ENCODE results near the gene TNP1. TPM values are rescaled to one million over a fixed set of nuclear protein-coding genes. Genes with fewer than 3 reads are reported as not detected.

Gene TNP1
- polyA plus RNA-seq, 1 of the 3 experiments (the other 2 are of a cell fraction) = not detected

DNA sequence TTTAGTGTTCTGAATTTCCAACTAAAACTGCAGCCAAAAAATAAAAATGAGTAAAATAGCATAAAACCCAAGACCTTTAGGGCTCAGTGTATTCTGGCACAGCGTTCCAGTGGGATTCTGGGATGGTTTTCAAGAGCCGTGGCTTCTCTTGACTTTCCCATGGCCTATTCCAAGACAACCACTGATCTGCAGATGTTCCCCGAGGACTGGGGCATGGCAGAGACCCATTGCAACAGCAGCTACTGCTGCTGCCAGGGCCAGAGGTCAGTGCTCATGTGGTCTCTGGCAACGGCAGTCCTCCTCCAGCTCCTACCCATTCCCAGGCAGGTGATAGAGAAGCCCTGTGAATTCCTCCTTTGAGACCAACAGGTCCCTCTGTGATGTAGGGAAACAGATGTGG, 26.8 kb downstream of the TNP1 start:
- no peak overlapping the region for H3K27ac ChIP-seq (ENCODE audit: low read depth in 2 of 2, low read length in 1 of 2)
- no peaks in the 10 kb centered on the region for H3K36me3 ChIP-seq (replicated peaks in 1 of 2; ENCODE audit: control insufficient read depth in 1 of 2, insufficient read depth in 2 of 2, low read length in 1 of 2)
- H3K9ac ChIP-seq = no peak overlapping the region
- H4K20me1 ChIP-seq (ENCODE audit: insufficient read depth) = no peaks in the 10 kb centered on the region
- POLR2A ChIA-PET = no interaction called here
- no peak for DNase-seq
- peaks cover 3 to 7% of the 10 kb centered on the region in 2 experiments; a peak in 1 of 4 replicates for H3K4me1 ChIP-seq (ENCODE audit: control insufficient read depth in 1 of 2, insufficient read depth in 2 of 2, low read depth in 1 of 2, low read length in 1 of 2)
- no peaks in the 10 kb centered on the region for H3K9me3 ChIP-seq
- H3K4me2 ChIP-seq = no peak overlapping the region
- H3K79me2 ChIP-seq (ENCODE audit: insufficient read depth) = no peaks in the 10 kb centered on the region
- no peaks in the 10 kb centered on the region for H3K27me3 ChIP-seq (ENCODE audit: insufficient read depth)
- WGBS (ENCODE audit: low lambda C conversion rate) = 32% methylated on average over 4 of the region's 4 CpGs
- TF ChIP-seq FOXM1 (IDR thresholded peaks at IDR 0.05; ENCODE audit: low read depth) = no peak
- TF ChIP-seq, protein P1, sequence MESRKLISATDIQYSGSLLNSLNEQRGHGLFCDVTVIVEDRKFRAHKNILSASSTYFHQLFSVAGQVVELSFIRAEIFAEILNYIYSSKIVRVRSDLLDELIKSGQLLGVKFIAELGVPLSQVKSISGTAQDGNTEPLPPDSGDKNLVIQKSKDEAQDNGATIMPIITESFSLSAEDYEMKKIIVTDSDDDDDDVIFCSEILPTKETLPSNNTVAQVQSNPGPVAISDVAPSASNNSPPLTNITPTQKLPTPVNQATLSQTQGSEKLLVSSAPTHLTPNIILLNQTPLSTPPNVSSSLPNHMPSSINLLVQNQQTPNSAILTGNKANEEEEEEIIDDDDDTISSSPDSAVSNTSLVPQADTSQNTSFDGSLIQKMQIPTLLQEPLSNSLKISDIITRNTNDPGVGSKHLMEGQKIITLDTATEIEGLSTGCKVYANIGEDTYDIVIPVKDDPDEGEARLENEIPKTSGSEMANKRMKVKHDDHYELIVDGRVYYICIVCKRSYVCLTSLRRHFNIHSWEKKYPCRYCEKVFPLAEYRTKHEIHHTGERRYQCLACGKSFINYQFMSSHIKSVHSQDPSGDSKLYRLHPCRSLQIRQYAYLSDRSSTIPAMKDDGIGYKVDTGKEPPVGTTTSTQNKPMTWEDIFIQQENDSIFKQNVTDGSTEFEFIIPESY (IDR thresholded peaks at IDR 0.05; ENCODE audit: borderline replicate concordance, low read depth) = no peak
- no peak for TF ChIP-seq GATA2 (CRISPR knock-in tag; IDR thresholded peaks at IDR 0.05)
- no peak for TF ChIP-seq YY1 (IDR thresholded peaks at IDR 0.05; ENCODE audit: low read depth)
- TF ChIP-seq, protein P2, sequence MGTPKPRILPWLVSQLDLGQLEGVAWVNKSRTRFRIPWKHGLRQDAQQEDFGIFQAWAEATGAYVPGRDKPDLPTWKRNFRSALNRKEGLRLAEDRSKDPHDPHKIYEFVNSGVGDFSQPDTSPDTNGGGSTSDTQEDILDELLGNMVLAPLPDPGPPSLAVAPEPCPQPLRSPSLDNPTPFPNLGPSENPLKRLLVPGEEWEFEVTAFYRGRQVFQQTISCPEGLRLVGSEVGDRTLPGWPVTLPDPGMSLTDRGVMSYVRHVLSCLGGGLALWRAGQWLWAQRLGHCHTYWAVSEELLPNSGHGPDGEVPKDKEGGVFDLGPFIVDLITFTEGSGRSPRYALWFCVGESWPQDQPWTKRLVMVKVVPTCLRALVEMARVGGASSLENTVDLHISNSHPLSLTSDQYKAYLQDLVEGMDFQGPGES (IDR thresholded peaks at IDR 0.05; ENCODE audit: low read depth, low read length) = no peak
- no peak for TF ChIP-seq MEF2A (IDR thresholded peaks at IDR 0.05; ENCODE audit: borderline replicate concordance, low read depth)
- no peak for TF ChIP-seq RCOR1 (IDR thresholded peaks at IDR 0.05; ENCODE audit: low read length)
- TF ChIP-seq CHD2 (IDR thresholded peaks at IDR 0.05; ENCODE audit: low read length, partially characterized antibody) = no peak
- TF ChIP-seq, protein P3, sequence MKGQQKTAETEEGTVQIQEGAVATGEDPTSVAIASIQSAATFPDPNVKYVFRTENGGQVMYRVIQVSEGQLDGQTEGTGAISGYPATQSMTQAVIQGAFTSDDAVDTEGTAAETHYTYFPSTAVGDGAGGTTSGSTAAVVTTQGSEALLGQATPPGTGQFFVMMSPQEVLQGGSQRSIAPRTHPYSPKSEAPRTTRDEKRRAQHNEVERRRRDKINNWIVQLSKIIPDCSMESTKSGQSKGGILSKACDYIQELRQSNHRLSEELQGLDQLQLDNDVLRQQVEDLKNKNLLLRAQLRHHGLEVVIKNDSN (IDR thresholded peaks at IDR 0.05; ENCODE audit: borderline replicate concordance, low read depth) = no peak
- TF ChIP-seq EZH2phosphoT487 (IDR thresholded peaks at IDR 0.05; ENCODE audit: borderline replicate concordance, low read depth) = no peak
- no peak for TF ChIP-seq TAF1 (IDR thresholded peaks at IDR 0.05; ENCODE audit: borderline replicate concordance, low read depth, low read length)
- no peak for TF ChIP-seq RXRA (IDR thresholded peaks at IDR 0.05; ENCODE audit: borderline replicate concordance, low read depth)
- no peak for TF ChIP-seq JUND (IDR thresholded peaks at IDR 0.05)
- TF ChIP-seq TCF12 (IDR thresholded peaks at IDR 0.05) = no peak
- TF ChIP-seq, protein P4, sequence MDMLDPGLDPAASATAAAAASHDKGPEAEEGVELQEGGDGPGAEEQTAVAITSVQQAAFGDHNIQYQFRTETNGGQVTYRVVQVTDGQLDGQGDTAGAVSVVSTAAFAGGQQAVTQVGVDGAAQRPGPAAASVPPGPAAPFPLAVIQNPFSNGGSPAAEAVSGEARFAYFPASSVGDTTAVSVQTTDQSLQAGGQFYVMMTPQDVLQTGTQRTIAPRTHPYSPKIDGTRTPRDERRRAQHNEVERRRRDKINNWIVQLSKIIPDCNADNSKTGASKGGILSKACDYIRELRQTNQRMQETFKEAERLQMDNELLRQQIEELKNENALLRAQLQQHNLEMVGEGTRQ (IDR thresholded peaks at IDR 0.05; ENCODE audit: borderline replicate concordance, low read depth, low read length) = no peak
- TF ChIP-seq FOXJ3 (CRISPR knock-in tag; IDR thresholded peaks at IDR 0.05) = no peak
- TF ChIP-seq RAD21 (IDR thresholded peaks at IDR 0.05; ENCODE audit: low read length) = no peak
- no peak for TF ChIP-seq TEAD4 (IDR thresholded peaks at IDR 0.05; ENCODE audit: borderline replicate concordance, insufficient read depth)
- TF ChIP-seq EP300 (IDR thresholded peaks at IDR 0.05; ENCODE audit: borderline replicate concordance in 1 of 2, low read depth in 1 of 2, low read length in 1 of 2) = no peak
- TF ChIP-seq, protein P5, sequence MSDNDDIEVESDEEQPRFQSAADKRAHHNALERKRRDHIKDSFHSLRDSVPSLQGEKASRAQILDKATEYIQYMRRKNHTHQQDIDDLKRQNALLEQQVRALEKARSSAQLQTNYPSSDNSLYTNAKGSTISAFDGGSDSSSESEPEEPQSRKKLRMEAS (IDR thresholded peaks at IDR 0.05; ENCODE audit: low read depth) = no peak
- no peak overlapping the region for H3K4me3 ChIP-seq (ENCODE audit: low read depth in 2 of 2, low read length in 1 of 2)
- CTCF ChIA-PET = interaction anchor here (0.5 kb wide), 1 partner anchor 792 kb away, joined by 3 read pairs; no protein-coding TSS in a partner anchor
- no peak overlapping the region for H2AFZ ChIP-seq (ENCODE audit: low read depth)
- no peaks in the 10 kb centered on the region for H3K9me2 ChIP-seq
- peaks cover 3% of the 10 kb centered on the region for H3F3A ChIP-seq (replicated peaks; ENCODE audit: insufficient read depth)

Data from SK-N-SH (cell line).